Renal cortex interstitium (tissue), 11 donors: ENCODE data around the gene HOMER2. TPM values are rescaled to one million over a fixed set of nuclear protein-coding genes. Genes with fewer than 3 reads are reported as not detected.

Source experiments
- DNase-seq, 11 donors: peaks; one replicate each; pipeline ENCODE4 v3.0.0-alpha.2; 2013; ENCODE audit warnings: low read depth in 9 of 11, low spot score in 4 of 11; ENCODE audit errors: extremely low read depth in 1 of 11
- polyA plus RNA-seq, 3 donors: library from polyadenylated mRNA; unstranded; fragments of 120-200 nt; gene quantifications; one replicate each; pipeline ENCODE4 v1.2.1, GENCODE V29; 2013; ENCODE audit not compliant: insufficient read length in 3 of 3

HOMER2 gene
- polyA plus RNA-seq, 3 donors = 28.0 to 40.8 (median 31.1) TPM

GRCh38 chr15:82851306-82851850 lies 101.1 kb downstream of the HOMER2 start:
- peak in 2 of 11 donors; percentile 27 to 29 for DNase-seq

- DNase-seq = no peak
Observed at GRCh38 chr15:82850731-82851130, 101.8 kb downstream of the HOMER2 start.

- peak; percentile 54 to 87 (median 76) for DNase-seq
Observed at GRCh38 chr15:82849556-82850512, 102.7 kb downstream of the HOMER2 start.

- DNase-seq = no peak
Observed at GRCh38 chr15:82848241-82848993, 104.1 kb downstream of the HOMER2 start.

GRCh38 chr15:82847703-82848102 lies 104.8 kb downstream of the HOMER2 start:
- DNase-seq = no peak

- no peak for DNase-seq
Observed at GRCh38 chr15:82846621-82847020, 105.9 kb downstream of the HOMER2 start.

GRCh38 chr15:82845686-82846085 lies 106.8 kb downstream of the HOMER2 start:
- no peak for DNase-seq

GRCh38 chr15:82843566-82843965 lies 109.0 kb downstream of the HOMER2 start:
- no peak for DNase-seq

- no peak for DNase-seq
Observed at GRCh38 chr15:82840166-82840565, 112.4 kb downstream of the HOMER2 start.

GRCh38 chr15:82839136-82839535 lies 113.4 kb downstream of the HOMER2 start:
- no peak for DNase-seq

GRCh38 chr15:82838096-82838735 lies 114.3 kb downstream of the HOMER2 start:
- DNase-seq = no peak

GRCh38 chr15:82835391-82835917 lies 117.1 kb downstream of the HOMER2 start:
- DNase-seq = no peak

- no peak for DNase-seq
Observed at GRCh38 chr15:82833362-82833682, 119.2 kb downstream of the HOMER2 start.

GRCh38 chr15:82832601-82833361 lies 119.7 kb downstream of the HOMER2 start:
- DNase-seq = no peak

- no peak for DNase-seq
Observed at GRCh38 chr15:82831894-82832600, 120.5 kb downstream of the HOMER2 start.

GRCh38 chr15:82830427-82831173 lies 121.9 kb downstream of the HOMER2 start:
- DNase-seq = no peak

- DNase-seq = no peak
Observed at GRCh38 chr15:82829234-82829633, 123.3 kb downstream of the HOMER2 start.
